Activated naive CD4-positive, alpha-beta T cell treated with anti-CD3 and anti-CD28 coated beads, Interleukin-2, amount 10 ng/mL, durations not matched to agents 7 days and 5 days (primary cell): ENCODE results near the gene SYNC.
"Not testable (repeated sequence)": the region's sequence is repeated elsewhere in the genome, so short reads cannot be mapped to it uniquely, and the experiment has no call there.

Experiments
- CTCF ChIA-PET: fragments of 350-600 bp; sonication (Branson Sonifier 250); formaldehyde crosslinking; loops from one replicate; lab custom pipeline; 2021; ENCODE audit warnings: antibody characterized with exemption; lab: Charles Lee
- DNase-seq: peaks from one replicate; pipeline ENCODE4 v3.0.0-alpha.2; 2020
- H3K27ac Mint-ChIP-seq: one replicate; pipeline ENCODE4 v1.8.0; 2021; ENCODE audit warnings: mild to moderate bottlenecking, moderate library complexity, mixed read lengths
- H3K27me3 Mint-ChIP-seq: one replicate; pipeline ENCODE4 v1.8.0; 2021; ENCODE audit warnings: mild to moderate bottlenecking, mixed read lengths
- H3K36me3 Mint-ChIP-seq: one replicate; pipeline ENCODE4 v1.8.0; 2021; ENCODE audit warnings: mixed read lengths
- H3K4me1 Mint-ChIP-seq: one replicate; pipeline ENCODE4 v1.8.0; 2021; ENCODE audit warnings: mixed read lengths
- H3K4me3 Mint-ChIP-seq: one replicate; pipeline ENCODE4 v1.8.0; 2021; ENCODE audit warnings: mild to moderate bottlenecking, moderate library complexity, mixed read lengths
- H3K9me3 Mint-ChIP-seq: one replicate; pipeline ENCODE4 v1.8.0; 2021; ENCODE audit warnings: mixed read lengths

SYNC gene

GRCh38 chr1:32632829-32633228 is 69.7 kb downstream of the SYNC start:
- no peak overlapping the region for H3K27ac Mint-ChIP-seq
- H3K27me3 Mint-ChIP-seq, result no peaks in the 10 kb centered on the region
- peaks cover 36% of the 10 kb centered on the region for H3K36me3 Mint-ChIP-seq
- no peak for DNase-seq
- peaks cover 10% of the 10 kb centered on the region for H3K4me1 Mint-ChIP-seq
- H3K4me3 Mint-ChIP-seq, result no peak overlapping the region
- H3K9me3 Mint-ChIP-seq, result no peaks in the 10 kb centered on the region
- CTCF ChIA-PET, result no interaction called here

- H3K4me3 Mint-ChIP-seq, CTCF ChIA-PET, DNase-seq, H3K9me3 Mint-ChIP-seq, H3K27me3 Mint-ChIP-seq, H3K27ac Mint-ChIP-seq: not testable (repeated sequence)
- Mint-ChIP-seq H3K36me3 (peaks cover 42% of the 10 kb centered on the region), H3K4me1 (peaks cover 22% of the 10 kb centered on the region)
These were observed 72.4 kb downstream of the SYNC start for GRCh38 chr1:32630173-32630572.
